IPS DF 19.7 (cell line): ENCODE measurements around the gene ENPP3.

Source experiments
- DNase-seq: peaks from one replicate; pipeline ENCODE4 v3.0.0-alpha.2; 2013; ENCODE audit warnings: low read depth, low spot score

Gene ENPP3

DNA sequence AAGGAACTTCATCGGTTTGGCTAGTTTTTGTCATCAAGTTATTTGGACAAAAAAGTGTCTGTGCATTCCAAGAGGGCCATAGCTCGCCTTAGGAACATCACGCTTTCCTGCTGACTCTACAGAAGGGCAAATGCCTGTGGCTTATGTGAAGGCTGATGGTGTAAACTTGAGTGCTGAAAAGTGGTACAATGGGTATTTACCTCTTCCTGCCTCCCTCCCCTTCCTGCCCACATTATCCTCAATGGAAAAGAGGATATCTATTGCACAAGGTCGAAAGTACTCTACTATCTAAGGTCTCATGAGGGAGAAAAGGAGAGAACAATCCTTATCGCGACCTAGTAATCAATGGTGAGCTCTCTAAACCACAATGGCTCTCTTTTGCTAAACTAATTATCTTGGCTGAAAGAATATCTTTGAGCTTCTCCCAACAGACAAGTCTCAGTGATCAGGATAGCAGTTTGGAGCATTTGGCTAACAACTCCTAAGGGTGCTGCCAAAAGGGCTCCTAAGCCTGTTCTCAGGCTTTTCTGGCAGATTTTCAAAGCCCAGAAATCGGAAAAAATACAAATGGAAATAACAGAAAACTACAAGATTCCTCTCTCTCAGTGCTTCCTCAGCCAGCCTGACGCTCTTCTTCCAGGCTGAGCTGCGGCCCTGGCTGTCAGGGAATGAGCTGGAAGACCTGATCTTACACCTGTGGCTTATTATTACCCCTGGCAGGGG is 128.1 kb downstream of the ENPP3 start:
- DNase-seq: no peak

DNA sequence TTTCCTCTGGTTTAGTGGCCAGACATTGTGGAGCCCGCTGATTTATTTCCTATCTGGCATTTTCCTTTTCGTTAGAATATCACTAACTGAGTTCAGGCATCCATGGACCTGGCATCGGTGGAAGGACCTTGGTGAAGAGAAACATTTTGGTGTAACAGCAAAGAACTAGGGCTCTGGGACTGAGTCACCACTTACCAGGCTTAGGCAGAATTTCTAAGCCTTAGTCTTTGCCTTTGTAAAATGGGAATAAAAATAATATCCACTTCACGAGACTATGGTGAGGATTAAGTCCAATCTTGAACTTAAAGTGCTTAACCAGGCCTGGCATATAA is 128.7 kb downstream of the ENPP3 start:
- DNase-seq: no peak

DNA sequence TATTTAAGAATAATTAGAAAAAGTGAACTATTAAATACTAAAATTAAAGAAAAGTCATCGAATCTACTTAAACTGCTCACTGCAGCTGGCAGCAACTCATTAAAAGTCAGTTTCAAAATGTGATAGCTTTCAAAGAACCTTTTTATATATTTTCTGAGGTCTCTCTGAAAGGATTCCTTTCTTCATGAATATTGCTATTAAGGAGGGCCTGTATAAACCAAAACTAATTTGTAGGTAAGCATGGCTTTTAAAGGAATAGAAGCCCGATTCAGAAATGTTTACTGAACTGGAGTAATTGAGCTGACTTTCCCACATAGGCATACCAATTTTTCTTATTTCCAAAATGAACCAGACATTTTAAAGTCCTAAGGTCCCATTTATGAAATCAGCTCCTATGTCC is 129.5 kb downstream of the ENPP3 start:
- no peak for DNase-seq

DNA sequence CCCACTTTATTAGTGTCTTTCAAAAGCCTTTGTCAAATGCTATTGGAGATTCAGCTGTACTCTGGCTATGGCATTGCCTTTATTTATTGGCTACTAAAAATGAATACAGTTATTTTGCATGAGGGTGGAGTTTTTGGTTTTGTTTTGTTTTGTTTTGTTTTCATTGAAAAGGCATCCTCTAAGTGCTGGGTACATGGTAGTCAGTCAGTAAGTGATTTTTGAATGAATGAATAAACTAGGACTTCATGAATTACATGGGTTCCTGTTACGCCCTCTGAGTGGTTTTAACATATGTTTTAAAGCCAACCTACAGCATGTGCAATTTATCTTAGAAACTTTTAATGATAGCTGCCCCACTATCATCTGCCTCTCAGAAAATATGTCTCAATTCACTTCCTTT is 131.9 kb downstream of the ENPP3 start:
- DNase-seq: no peak

DNA sequence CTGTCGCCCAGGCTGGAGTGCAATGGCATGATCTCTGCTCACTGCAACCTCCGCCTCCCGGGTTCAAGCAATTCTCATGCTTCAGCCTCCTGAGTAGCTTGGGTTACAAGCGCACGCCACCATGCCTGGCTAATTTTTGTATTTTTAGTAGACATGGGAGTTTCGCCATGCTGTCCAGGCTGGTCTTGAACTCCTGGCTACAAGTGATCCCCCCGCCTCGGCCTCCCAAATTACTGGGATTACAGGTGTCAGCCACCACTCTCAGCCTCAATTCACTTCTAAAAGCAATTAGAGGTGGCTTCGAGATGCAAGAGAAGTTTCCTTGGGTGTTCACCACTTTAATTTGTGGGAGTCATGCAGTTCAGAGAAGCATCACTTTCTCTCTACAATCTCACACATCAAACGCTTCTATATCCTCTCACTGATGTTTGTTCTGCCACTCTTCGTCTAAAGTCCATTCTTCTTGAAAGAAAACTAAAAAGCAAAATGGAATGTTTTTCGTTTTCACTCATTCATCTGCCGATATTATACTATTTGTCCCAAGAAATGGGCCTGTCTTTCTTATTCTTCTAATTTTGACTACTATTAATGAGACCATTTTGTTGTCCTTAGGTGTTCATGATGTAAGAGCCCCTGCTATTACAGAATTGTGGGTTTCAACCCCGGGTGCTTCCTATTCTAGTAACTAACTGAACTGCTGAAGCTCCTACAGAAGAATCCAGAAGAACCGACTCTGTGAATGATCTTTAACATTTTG is 132.5 kb downstream of the ENPP3 start:
- no peak for DNase-seq

DNA sequence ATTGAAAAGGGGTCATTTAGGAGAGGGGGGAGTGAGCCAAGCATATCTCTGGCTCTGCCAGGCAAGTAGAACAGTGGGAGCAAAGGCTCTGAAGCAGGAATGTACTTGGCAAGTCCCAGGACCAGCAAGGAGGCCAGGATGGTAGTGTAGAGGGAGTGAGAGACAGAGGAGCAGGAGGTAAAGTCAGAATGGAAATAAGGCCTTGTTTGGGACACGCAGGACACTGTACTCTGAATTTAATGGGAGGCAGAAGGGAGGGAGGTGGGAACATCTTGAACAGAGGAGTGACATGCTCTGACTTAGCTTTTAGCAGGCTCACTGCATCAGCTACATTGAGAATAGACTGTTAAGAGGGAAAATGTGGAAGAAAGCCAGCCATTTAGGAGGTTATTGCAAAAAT is 133.7 kb downstream of the ENPP3 start:
- no peak for DNase-seq

DNA sequence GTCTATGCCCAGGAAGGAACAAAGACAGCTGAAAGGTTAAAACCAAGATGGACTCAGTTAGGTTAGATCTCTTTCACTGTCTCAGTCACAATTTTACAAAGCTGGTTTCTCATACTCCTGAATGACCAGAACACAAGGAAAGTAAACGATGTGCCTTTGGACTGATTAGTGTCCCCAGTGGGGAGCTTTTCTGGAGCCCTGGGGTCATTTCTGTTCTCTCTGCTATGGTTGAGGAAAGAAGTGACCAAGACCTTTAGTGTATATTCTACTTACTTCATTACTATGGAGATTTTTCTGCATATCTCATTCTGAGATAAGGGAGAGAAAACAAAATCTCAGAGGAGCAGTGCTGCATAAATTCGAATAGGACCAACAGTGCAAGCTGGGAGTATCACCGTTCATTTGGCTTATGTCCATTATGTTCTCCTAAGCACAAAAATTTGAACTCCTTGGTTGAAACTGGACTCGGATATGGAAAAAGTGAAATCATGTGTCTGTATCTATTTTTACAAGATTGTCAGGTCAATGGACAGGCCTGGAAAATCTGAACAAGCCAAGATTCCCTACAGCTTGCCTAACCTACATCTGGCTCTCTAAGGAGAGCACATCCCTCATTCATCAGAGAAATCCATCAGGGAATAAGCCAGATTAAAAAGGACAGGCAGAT is 136.3 kb downstream of the ENPP3 start:
- DNase-seq: no peak

DNA sequence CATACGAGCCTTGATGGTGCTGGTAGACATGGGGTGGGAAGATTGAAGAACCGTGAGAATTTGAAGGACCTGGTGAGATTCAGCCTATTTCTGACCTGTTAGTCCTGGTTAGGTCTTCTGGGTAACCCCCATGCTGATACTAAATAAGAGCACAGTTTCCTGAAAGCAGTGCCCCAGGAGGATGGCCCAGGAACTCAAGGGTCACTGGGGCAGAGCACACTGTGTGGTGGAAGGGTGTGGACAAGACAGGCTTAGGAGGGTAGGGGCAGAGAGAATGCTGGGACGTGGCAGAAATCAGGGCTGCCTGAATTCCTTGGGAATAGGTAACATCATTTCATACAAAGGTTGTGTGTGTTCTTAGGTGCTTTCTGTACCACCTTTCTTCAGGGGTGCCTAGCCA is 138.8 kb downstream of the ENPP3 start:
- no peak for DNase-seq

DNA sequence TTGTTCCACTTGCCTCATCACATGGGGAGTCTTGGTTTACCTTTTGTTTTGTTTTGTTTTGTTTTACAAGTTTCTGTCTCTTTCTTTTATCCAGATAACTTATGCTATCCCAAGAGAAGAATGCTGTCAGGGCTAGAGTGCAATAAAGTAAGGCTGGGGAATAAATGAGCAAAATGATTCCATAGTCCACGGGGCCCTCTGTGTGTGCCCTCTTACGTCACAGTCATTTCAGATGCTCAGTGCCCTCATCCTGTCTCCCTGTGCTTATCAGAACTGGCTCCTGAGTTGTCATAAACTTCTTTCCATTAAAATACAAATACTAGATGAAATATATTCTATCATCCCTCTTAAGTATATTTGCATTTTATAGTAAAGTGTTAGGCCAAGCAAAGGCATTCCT is 139.9 kb downstream of the ENPP3 start:
- DNase-seq: no peak

DNA sequence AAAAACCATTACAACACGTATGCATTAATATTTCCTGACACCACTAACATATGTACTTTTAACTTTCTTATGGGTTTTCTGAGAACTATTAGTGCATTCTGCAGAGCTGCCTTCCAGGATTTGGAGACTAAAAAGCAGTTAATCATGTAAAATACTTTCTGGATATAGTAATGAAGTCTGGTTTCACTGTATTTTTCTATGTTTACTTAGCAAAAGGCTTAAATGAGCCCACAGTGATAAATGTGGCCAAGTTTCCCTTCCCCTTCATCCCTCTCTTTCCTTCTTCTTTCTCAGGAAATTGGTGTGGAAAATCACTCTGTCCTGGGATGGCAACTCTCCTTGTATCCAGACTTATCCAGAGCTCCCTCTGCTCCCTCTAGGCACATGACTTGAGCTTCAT is 141.1 kb downstream of the ENPP3 start:
- DNase-seq: no peak

DNA sequence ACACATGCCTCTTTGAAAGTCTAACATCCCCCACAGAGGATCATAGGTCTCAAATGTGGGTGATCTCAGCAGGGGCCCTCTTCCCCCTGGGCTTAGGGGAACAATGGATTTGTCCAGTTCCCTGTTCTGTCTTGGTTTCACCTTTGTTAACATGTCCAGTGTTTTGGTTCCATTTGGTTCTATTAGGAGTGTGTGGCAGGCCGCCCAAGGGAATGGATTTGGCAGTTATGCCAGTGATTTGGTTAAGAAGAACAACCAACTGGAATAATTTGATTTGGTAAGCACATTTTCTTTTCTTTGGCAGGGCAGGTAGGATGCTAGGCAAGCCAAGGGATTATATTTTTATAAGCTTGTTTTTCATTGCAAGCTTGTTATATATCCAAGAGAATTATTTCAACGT is 142.2 kb downstream of the ENPP3 start:
- no peak for DNase-seq

DNA sequence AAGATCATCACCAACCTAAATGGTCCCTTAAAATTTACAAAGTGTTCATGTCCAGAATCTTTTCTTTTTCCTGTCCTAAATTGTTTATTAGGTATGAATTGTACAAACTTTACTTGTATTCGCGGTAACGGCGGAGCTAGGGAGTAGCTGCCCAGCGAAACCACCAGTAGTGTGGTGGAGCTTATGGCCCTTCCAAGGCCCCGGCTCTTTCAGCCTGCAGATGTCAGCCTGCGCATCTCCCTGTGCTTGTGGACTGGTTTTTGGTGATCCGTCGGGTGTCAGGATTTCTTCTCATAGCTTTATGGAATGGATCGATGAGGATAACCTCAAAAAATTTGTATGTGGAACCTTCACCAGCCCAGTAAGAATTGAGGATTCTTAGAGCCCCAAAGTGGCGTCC is 143.5 kb downstream of the ENPP3 start:
- DNase-seq: no peak

DNA sequence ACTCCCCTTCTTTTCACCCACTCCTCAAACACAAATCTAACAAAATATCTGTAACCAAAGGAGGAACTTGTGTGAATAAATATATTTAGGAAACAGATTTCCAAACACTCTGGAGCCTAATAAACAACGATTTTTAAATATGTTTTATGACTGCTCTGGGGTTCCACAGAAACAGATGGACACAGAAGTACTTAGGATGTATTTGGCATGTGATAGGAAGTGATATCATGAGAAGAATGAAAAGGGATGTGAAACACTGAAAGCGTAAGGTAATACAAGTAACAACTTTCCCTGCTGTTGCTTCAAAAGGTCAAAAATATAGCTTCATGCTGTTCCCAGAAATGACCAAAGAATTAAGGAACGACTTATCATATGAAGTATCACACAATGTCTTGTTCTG is 144.6 kb downstream of the ENPP3 start:
- no peak for DNase-seq

DNA sequence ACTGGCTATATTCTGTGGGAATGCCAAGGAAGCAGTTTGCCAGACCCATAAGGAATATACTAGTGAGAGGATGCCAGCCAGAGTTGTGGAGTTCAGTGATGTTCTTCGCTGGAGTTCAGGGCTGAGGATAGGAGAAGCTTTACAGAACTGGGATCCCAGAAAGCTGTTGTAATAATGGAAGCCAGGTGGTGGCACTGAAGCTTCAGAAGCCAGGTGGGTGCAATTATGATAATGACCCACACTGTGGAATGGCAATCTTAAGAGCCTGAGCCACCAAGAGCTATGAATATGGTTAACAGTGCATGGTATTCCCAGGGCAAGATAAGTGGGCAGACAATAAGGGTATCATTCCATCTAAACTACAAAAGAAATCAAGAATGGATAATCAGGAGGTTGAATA is 145.7 kb downstream of the ENPP3 start:
- no peak for DNase-seq

DNA sequence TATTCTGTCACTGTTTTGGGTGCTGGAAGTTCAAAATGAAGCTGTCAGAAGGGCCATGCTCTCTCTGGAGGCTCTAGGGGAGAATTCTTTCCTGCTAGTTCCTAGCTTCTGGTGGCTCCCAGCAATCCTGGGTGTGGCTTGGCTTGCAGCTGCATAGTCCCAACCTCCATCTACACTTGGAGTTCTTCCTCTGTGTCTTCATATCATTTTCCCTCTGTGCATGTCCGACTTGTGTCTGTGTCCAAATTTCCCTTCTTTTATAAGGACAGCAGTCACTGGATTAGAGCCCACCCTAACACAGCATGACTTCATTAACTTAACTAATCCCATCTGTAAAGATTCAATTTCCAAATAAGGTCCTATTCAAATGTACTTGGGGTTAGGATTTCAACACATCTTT is 147.5 kb downstream of the ENPP3 start:
- no peak for DNase-seq

DNA sequence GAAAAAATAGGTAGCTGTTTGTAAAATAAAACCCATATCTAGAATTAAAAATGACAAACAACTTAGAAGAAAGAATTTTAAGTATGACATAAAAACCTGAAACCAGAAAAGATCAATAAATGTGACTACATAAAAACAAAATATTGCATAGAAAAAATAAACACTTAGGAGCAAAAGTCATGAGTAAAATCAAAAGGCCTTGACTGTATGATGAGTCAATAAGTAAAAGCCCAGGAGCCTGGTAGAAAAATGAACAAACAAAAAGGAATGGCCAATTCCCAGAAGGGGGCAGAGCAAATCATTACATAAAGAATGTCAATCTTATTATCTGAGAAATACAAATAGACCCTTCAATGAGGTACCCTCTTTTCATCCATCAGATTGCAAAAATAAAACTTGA is 150.0 kb downstream of the ENPP3 start:
- DNase-seq: no peak

DNA sequence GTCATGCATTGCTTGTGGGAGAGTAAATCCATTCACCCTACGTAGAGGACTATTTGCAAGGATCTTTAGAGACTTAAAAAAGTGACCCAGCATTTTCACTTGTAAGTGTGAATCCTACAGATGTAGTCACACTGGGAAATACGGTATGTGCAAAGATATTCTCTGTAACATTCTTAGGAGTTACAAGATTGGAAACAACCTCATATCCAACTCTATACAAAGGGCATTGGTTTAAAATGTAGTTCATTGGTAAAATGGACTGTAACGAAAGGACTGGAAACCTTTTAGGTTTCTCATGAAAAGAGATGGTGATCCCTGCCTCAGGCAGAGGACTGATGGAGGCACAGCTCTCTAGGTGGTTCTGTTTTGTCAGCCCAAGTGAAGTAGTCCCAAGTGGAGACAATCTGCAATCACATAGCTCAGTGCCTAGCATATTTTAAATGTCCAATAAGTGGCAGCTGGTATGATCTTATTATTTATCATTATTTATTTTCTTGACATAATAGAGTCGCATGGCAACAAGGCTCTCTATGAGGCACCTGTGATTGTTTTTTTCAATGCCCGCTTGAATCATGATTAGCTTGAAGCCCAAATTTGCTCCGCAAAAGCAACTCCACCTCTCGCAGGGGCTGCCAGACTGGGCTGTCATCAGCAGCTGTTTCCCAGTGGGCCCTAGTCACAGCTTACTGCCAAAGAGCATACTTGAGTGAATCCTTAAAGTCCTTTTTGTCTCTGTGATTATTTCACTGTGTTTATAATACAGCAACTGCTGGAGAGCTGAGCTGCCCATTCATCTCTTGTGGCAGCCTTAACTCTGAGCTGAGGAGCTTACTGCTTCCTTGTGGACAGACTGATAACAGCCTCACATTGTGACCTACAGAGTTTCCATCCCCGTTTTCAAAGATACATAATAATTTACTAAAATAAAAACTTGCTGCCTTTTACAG is 150.9 kb downstream of the ENPP3 start:
- no peak for DNase-seq

DNA sequence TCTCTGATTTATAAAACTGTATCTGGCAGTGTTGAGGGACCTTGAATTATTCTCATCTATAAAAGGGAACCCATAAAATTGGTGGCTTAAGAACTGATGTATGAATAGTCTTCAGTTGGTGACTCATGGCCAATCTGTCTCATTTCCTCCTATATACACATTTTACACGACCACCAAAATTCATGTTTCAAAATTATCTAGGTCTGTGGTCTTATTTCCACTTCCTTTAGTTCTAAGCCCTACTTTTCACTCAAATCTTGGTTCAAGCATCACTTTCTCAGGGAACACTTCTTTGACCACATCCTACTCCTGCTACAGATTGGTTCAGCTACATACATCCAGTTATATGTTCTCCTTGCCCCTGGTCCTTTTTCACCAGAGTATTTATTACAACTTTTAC is 152.1 kb downstream of the ENPP3 start:
- no peak for DNase-seq

DNA sequence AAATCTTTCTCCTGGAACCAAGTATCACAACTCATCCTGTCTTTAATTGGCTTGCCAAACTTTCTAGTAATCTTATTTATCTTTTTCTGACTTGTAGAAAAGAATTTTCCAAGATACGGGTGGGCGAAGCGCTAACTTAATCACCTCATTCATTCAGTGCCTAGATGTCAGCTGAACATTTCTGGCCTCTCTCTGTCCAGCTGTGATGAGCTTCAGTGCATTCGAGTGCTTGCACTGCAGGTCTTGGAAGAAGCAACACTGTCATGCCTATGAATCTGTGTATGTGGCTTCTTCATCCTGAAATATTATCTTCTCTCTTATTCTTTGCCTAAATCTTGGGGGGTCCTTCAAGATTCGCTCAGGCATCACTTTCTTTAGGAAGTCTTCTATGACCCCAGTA is 154.4 kb downstream of the ENPP3 start:
- no peak for DNase-seq

DNA sequence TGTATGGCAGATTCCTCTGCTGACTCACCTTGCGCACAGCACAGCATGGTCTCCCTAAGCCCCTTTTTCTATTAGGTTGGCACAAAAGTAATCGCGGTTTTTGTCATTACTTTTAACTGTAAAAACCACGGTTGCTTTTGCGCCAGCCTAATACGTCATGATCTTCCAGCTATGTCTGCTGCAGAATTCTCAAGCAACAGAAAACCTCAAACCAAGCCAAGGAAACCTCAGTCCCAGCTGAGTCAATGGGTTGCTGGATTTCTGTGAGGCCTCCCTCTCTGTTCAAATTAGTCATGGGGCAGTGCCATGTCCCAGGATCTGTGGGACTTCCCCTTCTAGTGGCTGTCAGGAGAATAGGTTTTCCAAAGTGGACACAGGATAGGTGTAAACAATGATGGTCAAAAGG is 155.0 kb downstream of the ENPP3 start:
- no peak for DNase-seq

DNA sequence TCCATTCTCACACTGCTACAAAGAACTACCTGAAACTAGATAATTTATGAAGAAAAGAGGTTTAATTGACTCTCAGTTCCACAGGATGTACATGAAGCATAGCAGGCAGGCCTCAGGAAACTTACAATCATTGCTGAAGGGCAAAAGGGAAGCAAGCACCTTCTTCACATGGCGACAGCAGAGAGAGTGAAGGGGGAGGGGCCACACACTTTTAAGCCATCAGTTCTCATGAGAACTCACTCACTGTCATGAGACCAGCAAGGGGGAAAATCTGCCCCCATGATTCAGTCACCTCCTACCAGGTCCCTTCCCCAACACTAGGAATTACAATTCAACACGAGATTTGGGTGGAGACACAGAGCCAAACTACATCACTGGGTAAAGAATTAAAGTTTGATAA is 158.3 kb downstream of the ENPP3 start:
- no peak for DNase-seq
